Suppressor macrophage (primary cell): ENCODE measurements around the gene CD47.

ENCODE experiments used
- DNase-seq, 4 experiments: peaks; one replicate each; pipeline ENCODE4 v3.0.0-alpha.2; 2020 to 2022

The CD47 gene

DNA sequence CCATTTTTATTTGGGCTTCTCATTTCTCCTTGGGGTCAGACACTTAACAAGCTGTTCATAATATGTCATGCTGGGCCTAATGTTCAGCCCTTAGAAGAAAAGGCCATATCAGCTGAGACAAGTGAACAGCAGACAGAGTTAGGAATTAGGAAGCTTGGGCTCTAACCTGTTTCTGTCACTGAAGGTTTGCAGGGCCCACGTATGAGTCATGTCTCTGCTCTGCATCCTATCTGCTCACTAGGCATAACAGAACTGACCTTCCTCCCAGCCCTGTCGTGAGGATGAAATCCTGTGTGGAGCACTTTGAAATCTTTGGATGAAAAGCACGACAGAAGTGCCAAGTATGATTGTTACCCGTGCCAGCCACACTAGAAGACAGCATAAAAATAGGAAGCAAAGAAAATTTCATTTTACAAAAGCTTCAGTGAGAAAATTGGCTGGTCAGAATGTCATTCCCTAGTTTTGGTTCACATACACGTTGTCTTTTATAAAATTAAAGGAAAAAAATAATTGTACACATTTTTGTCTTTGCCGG is 26.5 kb upstream of the CD47 start:
- peak in 3 of 4 experiments; percentile 24 to 38 (median 29) for DNase-seq

DNA sequence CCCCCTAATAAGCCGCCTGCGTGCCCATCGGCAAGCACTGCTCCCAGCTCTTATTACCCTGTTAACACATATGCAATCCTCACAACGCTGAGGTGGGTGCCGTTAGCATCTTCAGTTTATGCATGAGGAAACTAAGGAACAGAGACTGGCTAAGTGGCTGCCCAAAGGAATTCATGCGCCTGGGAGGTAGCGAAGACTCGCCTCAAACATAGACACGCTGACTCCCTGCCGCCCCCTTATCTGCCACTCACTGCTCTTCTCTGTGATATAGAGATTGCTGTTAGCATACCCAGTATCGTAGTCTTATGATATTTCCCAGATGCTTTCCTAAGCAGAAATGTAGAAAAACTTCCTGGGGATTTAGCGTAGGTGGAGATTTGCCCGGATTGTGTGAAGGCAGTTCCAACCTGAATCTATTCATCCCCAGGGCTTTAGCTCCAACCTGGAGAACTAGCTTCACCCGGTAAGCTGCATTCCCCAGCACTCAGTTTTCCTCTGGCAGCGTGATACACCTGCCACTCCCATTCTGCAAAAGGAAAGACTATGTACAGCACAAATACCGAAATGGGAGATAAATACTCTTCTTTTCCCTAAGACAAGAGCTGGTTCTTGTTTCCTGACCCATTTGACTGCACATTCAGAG is 23.7 kb upstream of the CD47 start:
- DNase-seq = no peak

DNA sequence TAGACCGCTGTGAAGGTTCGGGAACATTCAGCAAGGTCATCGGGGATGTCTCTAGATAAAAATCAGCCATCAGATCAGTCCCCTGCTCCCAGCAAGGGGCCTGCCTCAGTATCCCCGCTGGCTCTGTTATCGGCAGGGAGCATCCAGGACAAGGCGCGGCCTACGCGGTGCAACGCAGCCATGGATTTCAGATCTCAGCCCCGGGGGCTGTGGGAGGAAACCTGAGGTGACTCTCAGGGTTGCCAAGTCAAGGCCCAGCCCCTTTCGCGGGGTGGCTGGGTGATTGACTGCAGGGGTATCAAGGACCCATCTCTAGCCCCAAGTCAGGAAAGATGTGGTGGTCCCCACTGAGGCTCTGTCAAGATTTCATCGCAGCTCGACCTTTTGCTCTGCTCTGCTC is 23.1 kb upstream of the CD47 start:
- DNase-seq = no peak

DNA sequence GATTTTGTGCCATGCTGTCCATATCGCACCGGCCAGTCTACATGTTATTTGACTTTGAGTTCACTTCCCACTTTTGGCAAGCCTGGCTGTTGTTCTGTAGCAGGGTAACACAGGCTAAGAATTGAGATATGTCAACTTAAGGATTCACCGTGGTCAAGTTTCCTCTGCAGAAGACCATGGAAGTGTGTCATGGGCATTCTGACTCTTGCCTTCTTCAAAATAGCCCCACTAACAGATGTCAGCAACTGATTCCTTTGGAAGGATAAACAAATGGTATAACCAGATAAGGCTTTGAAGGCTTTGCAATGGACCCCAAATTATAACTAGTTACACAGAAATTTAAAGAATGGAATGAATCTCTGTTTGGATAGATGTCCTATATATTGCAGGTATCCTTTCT is 20.1 kb upstream of the CD47 start:
- DNase-seq = no peak

DNA sequence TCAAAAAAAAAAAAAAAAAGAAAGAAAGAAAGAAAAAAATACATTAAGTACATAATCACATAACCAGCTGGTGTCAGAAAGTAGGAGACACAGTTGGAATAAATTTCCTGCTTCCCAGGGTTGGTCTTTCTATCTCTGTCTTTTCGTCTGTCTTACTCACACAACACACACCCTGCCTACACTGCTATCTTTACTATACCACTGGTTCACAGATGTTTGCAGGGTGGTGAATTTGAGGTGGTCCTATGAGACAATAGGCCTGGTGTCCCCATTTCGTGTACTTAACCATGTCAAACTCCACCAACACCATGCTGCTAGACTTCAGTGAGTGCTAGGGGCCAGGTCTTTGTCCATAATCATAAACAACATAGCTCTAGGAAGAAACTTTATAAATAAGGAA is 17.6 kb upstream of the CD47 start:
- no peak for DNase-seq

DNA sequence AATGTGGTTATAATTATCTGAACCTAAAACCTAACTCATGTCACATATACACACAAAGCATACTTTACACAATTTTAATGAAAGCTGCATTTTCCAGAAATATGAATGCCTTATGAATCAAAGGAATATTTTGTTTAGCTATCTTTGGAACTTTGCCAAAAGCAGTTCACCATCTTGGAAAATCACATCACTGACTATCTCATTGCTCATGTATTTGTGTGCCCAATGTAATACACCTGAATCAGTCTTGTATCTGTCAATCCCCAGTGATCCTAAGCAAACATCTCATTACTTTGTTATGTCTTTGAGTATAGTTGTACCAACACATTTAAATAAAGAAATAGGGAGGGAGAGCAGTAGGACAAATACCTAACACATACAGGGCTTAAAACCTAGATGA is 15.6 kb upstream of the CD47 start:
- no peak for DNase-seq

DNA sequence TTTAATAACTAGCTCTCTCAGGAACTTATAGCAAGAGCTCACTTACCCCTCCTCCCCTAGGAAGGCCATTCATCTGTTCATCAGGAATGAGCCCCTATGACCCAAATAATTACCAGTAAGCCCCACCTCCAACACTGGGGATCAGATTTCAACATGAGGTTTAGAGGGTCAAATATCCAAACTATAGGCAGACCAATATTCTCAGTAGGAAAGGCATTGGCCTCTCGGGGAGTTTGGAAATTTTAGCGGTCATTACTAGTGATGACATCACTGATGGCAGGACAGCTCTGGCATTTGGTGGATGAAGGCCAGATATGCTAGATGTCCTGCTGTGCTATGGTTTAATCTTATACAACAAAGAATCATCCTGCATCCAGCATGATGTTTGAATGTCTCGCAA is 15.2 kb upstream of the CD47 start:
- DNase-seq = no peak

DNA sequence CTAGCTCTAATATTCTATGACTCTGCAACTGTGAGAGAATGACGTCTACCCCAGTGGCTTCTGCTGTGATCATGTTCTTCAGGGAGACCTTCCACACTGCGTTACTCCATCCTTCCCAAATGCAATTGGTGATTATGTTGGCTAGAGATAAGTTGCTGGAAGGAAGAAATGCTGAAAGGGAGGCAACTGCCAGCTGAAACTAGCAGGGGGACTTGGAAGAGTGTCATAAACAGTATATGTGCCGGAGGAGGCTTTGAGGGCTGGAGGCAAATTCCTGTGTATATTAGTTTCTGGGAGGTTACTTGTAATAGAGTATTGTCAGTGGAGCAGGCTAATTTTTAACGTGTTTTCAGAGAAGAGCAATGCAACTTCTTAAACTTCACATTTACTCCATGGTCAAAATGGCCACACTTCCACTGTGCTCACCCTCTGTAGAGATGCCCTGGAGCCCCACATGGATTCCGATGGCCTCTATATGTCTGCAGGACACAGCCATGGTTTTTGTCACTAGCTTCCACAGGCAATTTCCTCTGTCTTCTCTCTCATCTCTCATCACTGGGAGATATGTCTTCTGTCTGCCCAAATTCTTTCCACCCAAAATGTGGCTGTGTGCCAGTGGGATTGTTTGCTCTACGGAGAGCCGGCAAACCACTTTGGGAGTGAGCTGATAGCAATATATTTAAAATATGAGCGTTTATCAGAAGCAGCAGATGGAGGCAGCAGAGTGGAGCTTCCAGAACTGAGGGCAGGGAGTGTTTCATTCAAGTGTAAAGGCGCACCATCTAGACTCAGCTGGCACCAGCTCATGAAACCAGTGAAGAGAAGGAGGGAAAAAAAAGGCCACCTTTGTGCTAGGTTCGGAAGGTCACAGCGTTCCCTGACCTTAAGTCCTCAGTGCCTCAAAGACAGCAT is 13.3 kb upstream of the CD47 start:
- DNase-seq = no peak

DNA sequence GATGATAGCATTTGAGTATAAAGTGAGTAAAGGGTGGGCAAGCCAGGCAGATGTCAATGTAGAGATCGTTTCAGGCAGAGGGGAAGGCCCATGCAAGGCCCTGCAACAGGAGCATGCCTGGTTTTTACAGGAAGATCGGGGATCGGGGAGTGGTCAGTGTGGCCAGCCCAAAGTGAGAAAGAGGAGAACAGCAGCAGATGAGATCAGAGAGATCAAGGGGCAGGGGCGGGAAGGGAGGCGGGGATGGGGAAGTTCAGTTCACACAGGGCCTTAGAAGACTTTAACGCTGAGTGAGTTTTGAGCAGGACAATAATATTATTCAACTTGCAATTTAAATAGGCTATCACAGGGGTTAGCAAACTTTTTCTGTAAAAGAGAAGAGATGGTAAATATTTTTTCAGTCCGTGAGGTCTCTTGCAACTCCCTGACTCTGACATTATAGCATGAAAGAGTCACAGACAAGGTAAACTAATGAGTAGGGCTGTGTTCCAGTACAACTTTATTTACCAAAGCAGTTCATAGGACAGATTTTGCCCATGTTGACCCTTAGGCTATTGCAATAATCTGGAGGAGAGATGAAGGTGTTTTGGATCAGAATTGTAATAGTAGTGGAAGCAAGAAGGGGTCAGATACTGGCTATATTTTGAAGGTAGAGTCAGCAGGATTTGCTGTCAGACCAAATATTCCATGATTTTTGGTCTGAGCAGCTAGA is 12.4 kb upstream of the CD47 start:
- peak in 1 of 4 experiments; percentile 29 for DNase-seq

DNA sequence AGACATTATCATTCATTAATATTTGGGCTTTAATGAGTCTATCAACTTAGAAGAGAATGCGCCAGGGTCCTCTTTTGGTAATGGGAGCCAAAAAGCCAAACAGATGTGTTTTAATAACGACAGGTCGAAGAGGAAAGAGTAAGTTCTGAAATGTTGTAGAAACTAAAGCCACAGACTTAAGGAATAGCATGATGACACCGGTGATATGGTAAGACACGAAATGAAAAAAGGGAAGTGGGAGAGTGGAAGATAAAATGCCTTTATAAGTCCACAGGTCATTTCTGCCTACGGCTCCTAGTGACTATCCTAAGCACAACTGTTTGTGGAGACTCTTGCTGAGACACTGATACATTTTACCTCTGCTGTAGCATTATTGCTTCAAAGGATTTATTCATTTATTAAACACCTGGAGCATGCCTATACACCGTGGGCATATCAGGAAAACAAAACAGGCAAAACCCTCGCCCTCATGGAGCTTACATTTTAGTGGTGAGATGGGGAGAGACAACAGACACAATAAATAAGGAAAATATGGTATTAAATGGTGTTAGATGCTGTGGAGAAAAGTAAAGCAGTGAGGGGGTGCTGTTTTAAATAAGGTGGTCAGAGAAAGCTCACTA is 11.7 kb upstream of the CD47 start:
- peak; percentile 20 to 76 (median 49) for DNase-seq

DNA sequence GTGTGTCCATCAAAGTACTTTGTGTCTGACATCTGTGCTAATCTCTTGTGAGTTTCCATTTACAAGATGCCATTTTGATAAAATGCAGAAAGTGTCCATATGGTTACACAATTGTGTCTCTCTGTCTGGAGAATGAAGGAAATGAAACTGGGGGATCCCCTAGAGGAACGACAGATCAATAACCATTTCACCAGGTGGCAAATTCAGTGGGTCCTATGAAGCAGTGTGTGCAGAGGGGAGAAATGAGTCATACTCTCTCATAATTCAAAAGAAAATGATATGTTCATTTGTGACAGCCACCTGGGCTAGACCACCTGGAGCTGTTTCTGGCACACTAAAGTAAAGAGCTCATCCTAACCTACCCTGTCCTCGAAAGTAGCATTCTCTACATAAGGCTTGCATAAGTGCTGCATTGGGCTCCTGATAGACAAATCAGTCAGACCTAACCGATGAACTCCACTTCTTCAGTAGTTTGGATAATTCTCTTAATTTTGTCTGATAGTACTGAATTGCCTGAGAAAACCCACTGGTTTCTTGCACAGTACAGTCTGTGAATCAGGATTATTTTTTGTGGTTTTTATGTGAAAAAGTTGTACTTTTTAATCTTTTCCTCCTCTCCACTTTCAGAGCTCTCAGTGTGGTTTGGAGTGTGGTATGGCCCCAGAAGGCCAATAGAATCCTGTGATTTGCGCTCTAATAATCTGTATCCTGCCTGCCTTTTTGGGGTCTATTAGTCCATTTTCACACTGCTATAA is 10.3 kb upstream of the CD47 start:
- peak in 1 of 4 experiments; percentile 26 for DNase-seq

DNA sequence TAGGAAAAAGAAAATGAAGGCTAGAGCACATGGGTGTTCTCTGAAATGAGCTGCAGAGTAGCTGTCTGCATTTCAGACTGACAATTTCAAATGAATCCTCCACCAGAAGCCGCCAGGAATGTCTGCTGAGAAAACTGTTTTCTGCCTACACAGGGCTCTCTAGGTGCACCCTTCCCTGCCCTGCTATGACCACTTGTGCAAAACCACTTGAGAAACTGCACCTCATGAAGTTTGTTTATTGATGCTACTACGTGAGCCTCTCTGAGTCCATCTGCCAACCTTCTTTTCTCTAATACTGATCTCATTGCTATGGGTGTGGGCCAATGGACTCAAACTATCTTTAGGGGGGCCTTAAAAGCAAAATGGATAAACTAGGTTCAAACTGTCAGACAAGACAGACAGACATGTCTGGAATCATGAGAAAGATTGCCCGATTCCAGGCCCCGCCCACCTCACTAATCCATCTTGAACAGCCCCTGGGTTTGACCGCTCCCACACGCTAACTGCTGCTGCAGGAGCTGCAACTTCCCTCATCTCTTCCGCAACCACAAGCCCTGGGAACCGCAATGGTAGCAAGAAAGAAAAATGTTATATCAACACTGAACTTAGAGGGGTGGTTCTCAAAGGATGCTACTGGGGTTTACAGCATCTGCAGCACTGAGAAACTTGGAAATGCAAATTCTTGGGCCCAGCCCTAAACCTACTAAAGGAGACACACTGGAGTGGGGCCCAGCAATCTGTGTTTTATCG is 9.0 kb upstream of the CD47 start:
- DNase-seq = peak; percentile 65 to 88 (median 83)

DNA sequence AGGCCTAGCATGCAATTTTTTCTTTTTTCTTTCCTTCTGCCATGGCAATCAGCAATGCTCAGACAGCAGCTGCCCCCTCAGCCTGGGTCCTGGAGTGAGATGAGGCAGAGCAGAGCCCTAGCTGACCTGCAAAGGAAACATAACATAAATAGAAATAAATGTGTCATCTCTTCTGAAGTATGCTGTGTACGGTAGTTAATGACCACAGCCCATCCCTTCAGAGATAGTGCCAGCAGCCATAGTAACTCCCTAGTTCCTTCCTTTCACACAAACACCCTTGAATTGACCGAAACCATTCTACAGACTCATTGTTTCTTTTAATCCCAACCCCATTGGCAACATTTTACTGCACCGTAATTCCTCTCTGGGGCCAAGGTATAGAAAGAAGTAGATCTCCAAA is 8.4 kb upstream of the CD47 start:
- no peak for DNase-seq

DNA sequence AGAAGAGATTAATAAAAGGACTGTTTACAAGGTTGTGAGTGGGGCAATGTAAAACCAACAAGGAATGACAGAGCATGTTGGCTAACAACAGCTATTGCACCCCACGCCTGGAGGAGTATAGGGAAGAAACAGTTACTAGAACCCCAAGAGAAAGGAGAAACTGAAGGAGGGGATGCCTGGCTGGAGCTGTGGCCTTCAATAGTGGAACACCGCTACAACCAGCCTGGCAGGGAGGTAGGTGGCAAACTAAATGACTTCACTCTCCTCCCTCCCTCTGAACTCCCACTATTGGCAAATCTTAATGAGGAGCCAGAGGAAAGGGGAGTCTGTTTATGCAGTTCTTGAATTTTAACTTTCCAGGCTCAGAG is 7.2 kb upstream of the CD47 start:
- peak; percentile 40 to 77 (median 74) for DNase-seq

DNA sequence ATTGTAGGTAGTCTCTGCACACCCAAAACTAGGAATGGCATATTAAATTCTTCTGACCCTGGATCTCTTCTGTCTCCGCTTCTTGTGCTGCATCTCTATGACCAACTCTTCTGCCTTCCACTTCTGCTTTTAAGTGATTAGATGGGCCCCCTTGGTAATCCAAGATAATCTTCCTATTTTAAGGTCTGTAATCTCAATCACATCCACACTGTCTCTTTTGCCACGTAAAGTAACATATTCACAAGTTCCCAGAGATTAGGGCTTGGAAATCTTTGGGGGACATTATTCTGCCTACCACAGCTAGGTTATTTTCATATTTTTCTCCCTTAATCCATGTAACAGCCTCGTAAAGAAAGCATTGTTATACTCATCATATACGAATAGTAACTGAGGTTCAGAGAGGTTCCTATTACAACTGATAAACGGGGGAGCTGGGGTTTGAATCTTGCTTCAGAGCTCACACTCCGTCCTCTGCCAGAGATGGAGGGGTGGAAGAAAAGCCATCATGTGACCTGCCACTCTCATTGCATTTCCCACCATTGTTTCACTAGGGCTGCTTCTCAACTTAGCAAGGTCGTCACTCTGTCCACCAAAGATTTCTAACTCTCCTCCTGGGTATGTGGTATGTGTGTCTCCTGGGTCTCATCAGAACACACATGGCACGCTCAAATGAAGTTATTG is 6.6 kb upstream of the CD47 start:
- no peak for DNase-seq

DNA sequence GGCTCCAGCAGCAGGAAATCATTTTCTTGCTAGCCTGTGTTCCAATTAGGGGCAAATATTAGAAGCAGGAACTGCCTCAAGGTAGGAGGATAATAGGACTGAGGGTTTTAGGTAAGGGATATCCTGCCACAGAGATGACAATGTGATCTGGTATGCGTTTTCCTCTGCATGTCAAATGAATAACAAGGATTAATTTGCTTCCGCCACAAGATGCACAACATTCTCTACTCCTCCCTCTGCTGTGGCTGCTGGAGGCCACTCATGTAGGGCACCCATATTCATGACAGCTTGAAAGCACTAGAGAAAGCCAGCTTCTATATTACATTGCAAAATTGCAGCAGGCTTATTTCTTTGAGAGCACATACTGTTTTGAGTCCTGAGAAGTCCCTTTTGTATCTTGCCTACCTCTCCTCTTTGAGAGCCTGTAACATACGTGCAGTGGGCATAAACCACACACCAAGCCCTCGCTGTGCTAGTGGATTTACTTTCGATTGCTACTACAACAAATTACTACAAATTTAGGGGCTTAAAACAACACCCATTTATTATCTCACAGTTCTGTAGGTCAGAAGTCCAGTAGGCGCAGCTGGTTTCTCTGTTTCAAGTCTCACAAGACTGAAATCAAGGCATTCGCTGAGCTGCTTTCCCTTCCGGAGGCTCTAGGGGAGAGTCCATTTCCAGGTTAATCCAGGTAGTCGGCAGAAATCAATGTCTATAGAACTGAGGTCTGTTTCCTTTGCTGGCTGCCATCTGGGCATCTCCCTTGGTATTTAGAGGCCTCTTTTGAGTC is 5.9 kb upstream of the CD47 start:
- no peak for DNase-seq

DNA sequence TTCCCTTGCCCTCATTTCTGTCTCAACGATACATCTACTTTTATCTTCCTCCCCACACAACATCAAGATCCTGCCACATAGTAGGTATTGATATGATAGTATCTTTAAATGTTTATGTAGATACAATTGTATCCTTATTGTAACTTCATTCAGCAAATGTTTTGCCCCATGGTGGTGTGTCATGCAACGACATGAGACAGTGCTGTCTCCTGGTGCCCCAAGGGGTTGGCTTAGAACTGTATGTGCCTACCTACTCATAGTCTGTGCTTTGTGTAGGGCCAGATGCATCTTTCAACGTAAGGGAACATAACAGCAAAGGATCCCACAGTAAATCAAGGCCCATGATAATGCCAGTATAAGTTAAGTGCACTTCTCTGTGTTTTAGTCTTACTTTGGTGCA is 2.8 kb upstream of the CD47 start:
- no peak for DNase-seq

DNA sequence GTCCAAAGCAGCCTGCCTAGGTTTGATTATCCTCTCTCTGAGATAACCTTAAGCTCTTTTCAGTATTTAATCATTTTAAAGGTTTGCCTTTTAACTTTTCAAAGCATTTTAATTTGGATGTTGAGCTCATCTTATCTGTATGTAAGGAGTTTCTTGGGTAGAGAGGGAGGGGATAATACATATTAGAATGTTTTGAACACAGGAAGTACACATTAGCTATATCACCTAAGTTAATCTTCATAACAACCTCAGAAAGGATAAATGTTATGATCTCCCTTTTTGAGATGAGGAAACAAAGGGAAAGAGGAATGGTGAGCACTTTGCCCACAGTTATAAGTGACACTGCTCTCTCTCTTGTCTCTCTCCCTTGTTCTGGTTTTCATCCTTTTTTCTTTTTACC is 2.2 kb upstream of the CD47 start:
- DNase-seq = no peak

DNA sequence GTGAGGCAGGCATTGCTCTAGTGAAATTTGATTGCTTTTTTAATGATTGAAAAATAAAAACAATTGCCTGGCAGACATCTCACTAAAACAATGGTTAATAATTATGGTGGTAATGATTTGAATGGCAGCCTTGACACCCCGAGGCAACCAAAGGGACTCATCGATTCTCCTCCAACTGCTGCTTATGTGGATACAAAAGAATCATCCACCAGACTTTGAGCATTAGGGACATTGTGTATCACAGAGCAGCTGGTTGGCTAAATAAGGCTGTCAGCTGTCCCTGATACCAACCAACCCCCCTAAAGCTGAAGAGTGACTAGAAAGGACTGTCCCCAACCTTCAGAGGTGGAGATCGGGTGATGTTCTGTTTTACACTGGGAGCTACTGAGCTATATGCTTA is 1.7 kb upstream of the CD47 start:
- DNase-seq = no peak
